Activated naive CD8-positive, alpha-beta T cell treated with anti-CD3 and anti-CD28 coated beads, Interleukin-2, amount 10 ng/mL, durations not matched to agents 7 days and 5 days (primary cell): ENCODE measurements around the gene CHERP. TPM values are rescaled to one million over a fixed set of nuclear protein-coding genes. Genes with fewer than 3 reads are reported as not detected.
"Not testable (repeated sequence)": the region's sequence is repeated elsewhere in the genome, so short reads cannot be mapped to it uniquely, and the experiment has no call there.

Source experiments
- ATAC-seq: fragments of 150-1000 bp; cut with Tn5 transposase; one replicate; pipeline ENCODE4 v1.10.0; 2021; ENCODE audit warnings: low read depth, moderate library complexity
- POLR2A ChIA-PET: fragments of 350-600 bp; sonication (Branson Sonifier 250); formaldehyde crosslinking; loops from one replicate; lab custom pipeline; 2021; ENCODE audit warnings: antibody characterized with exemption; lab: Charles Lee
- DNase-seq: peaks from one replicate; pipeline ENCODE4 v3.0.0; 2021
- H3K27ac Mint-ChIP-seq: one replicate; pipeline ENCODE4 v1.8.0; 2022; ENCODE audit warnings: mild to moderate bottlenecking, mixed read lengths
- H3K27me3 Mint-ChIP-seq: one replicate; pipeline ENCODE4 v1.8.0; 2022; ENCODE audit warnings: mild to moderate bottlenecking, moderate library complexity, mixed read lengths
- H3K36me3 Mint-ChIP-seq: one replicate; pipeline ENCODE4 v1.8.0; 2021; ENCODE audit warnings: mild to moderate bottlenecking, mixed read lengths
- H3K4me1 Mint-ChIP-seq: one replicate; pipeline ENCODE4 v1.8.0; 2021; ENCODE audit warnings: mixed read lengths
- H3K4me3 Mint-ChIP-seq: one replicate; pipeline ENCODE4 v1.8.0; 2022; ENCODE audit warnings: mild to moderate bottlenecking, moderate library complexity, mixed read lengths
- H3K9me3 Mint-ChIP-seq: one replicate; pipeline ENCODE4 v1.8.0; 2021; ENCODE audit warnings: mixed read lengths
- total RNA-seq, 2 experiments: library from RNA; stranded (reverse); gene quantifications; one replicate each; pipeline ENCODE4 v1.2.3, GENCODE V29; 2021

Gene CHERP
- total RNA-seq, 2 experiments from 2014 or later = 65.5 to 67.0 TPM

DNA sequence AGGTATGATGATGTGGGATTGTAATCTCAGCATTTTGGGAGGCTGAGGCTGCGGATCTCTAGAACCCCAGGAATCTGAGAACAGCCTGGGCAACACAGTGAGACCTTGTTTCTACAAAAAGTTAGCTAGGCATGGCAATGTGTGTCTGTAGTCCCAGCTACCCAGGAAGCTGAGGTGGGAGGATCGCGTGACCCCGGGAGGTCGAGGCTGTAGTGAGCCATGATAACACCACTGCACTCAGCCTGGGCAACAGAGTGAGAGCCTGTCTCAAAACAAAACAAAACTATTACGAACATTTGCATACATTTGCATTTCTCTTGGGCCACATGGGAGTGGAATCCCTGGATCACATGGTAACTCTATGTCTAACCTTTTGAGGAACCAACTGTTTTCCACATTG, 44.4 kb downstream of the CHERP start:
- ATAC-seq (no peak), DNase-seq (no peak)
- Mint-ChIP-seq H3K36me3 (peaks cover 5% of the 10 kb centered on the region), H3K9me3 (no peaks in the 10 kb centered on the region), H3K27ac (no peak overlapping the region), H3K4me1 (peaks cover 13% of the 10 kb centered on the region), H3K4me3 (no peak overlapping the region), H3K27me3 (no peaks in the 10 kb centered on the region)
- POLR2A ChIA-PET = interaction anchor here (1.0 kb wide), 1 partner anchor 12 kb away, joined by 4 read pairs; no protein-coding TSS in a partner anchor

DNA sequence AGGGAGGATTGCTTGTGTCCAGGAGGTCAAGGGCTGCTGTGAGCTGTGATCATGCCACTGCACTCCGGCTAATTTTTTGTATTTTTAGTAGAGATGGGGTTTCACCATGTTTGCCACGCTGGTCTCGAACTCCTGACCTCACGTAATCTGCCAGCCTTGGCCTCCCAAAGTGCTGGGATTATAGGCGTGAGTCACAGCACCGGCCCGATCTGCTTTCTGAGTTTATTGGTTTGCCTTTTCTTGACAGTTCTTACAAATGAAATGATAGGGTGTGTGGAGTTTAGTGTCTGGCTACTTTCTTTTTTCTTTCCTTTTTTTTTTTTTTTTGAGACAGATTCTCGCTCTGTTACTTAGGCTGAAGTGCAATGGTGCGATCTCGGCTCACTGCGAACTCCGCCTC, 45.2 kb downstream of the CHERP start:
- POLR2A ChIA-PET = interaction anchor here (0.8 to 2.2 kb wide), 4 partner anchors 45 to 346 kb away, joined by 3 to 13 read pairs (median 5); partner anchors contain the start of genes CHERP and MED26
- peak overlapping the region; percentile 88 for H3K4me3 Mint-ChIP-seq
- DNase-seq = no peak
- H3K27me3 Mint-ChIP-seq = no peaks in the 10 kb centered on the region
- no peak for ATAC-seq
- H3K4me1 Mint-ChIP-seq = peaks cover 13% of the 10 kb centered on the region
- H3K27ac Mint-ChIP-seq = no peak overlapping the region
- peaks cover 5% of the 10 kb centered on the region for H3K36me3 Mint-ChIP-seq
- H3K9me3 Mint-ChIP-seq = no peaks in the 10 kb centered on the region

- Mint-ChIP-seq H3K9me3 (no peaks in the 10 kb centered on the region), H3K27ac (peak overlapping the region; percentile 74), H3K4me3 (peak overlapping the region; percentile 88), H3K27me3 (no peaks in the 10 kb centered on the region), H3K36me3 (peaks cover 5% of the 10 kb centered on the region), H3K4me1 (peaks cover 13% of the 10 kb centered on the region)
- no peak for DNase-seq
- ATAC-seq = no peak
- POLR2A ChIA-PET = interaction anchor here (0.8 to 2.2 kb wide), 6 partner anchors 24 to 346 kb away, joined by 3 to 13 read pairs (median 4); partner anchors contain the start of genes CHERP, MED26, SMIM7 and TMEM38A
These were observed 45.6 kb downstream of the CHERP start for GRCh38 chr19:16496613-16496983.

DNA sequence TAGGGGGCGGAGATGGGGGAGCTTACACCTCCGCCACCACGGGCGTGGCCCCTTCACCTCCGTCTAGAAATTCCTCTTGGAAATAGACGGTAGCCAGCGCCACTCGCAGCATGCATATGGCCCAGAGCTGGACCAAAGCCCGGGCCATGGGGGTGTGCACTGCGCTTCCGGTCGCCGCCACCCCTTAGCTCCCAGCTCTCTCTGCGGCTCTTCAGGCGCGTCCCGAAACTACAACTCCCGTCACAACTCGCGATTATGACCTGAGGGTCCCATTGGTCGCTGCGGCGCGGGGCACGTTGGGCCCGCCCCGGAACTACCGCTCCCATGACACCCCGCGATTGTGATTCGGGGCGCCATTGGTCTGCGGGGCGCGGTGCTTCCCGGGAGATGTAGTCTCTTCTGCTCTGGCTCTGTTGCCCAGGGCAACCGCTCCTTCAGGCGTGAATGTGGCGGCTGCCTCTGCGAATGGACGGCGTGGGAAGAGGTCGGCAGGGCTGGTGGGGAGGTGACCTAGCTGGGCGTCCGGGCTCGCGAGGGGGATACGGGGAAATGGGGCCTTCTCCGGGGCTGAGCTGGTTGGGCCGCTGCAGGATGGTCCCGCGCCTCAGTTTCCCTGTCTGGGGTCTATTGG, 46.1 kb downstream of the CHERP start, which contains the start of the genes C19orf44 and CALR3:
Gene C19orf44 (plus strand): TSS at position 413 of the 631 bp plus-strand sequence. CDS start 4,399 bp downstream, outside the sequence.
Gene CALR3 (minus strand): TSS at position 186 of the 631 bp plus-strand sequence. CDS start 38 bp downstream, at position 148.
- H3K36me3 Mint-ChIP-seq = peaks cover 2% of the 10 kb centered on the region
- H3K27ac Mint-ChIP-seq = peak within 1 kb of the TSS; percentile 74
- POLR2A ChIA-PET = interaction anchor here (0.8 to 2.2 kb wide), 5 partner anchors 24 to 345 kb away, joined by 3 to 13 read pairs (median 5); partner anchors contain the start of genes MED26, SMIM7 and TMEM38A
- H3K4me1 Mint-ChIP-seq = peaks cover 11% of the 10 kb centered on the region
- H3K27me3 Mint-ChIP-seq = no peaks in the 10 kb centered on the region
- peak; percentile 95 for DNase-seq
- no peaks in the 10 kb centered on the region for H3K9me3 Mint-ChIP-seq
- ATAC-seq = peak; percentile 98
- peak within 1 kb of the TSS; percentile 88 for H3K4me3 Mint-ChIP-seq

GRCh38 chr19:16486476-16486875, 55.8 kb downstream of the CHERP start:
- H3K4me3 Mint-ChIP-seq, DNase-seq, H3K4me1 Mint-ChIP-seq, H3K27me3 Mint-ChIP-seq, ATAC-seq, H3K9me3 Mint-ChIP-seq, H3K36me3 Mint-ChIP-seq, H3K27ac Mint-ChIP-seq: not testable (repeated sequence)
- POLR2A ChIA-PET = interaction anchor here (0.6 kb wide), 1 partner anchor 57 kb away, joined by 4 read pairs; no protein-coding TSS in a partner anchor

DNA sequence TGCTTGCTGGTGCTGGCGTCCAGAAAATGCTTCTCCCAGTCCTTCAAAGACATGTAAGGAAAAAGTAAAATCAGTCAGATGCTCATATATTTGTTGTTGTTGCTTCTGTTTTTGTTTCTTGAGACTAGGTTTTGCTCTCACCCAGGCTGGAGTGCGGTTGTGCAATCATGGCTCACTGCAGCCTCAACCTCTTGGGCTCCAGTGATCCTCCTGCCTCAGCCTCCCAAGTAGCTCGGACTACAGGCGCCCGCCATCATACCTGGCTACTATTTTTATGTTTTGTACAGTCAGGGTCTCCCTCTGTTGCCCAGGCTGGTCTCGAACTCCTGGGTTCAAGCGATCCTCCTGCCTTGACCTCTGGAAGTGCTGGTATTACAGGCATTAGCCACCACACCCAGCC, 59.5 kb downstream of the CHERP start:
- ATAC-seq = no peak
- Mint-ChIP-seq H3K4me1 (no peaks in the 10 kb centered on the region), H3K27me3 (no peaks in the 10 kb centered on the region), H3K27ac (no peak overlapping the region), H3K4me3 (no peak overlapping the region), H3K36me3 (no peaks in the 10 kb centered on the region), H3K9me3 (no peaks in the 10 kb centered on the region)
- POLR2A ChIA-PET = no interaction called here
- DNase-seq = no peak

- no peak overlapping the region for H3K4me3 Mint-ChIP-seq
- ATAC-seq (no peak), DNase-seq (no peak)
- H3K27me3 Mint-ChIP-seq = peaks cover 2% of the 10 kb centered on the region
- no peaks in the 10 kb centered on the region for H3K36me3 Mint-ChIP-seq
- no peaks in the 10 kb centered on the region for H3K4me1 Mint-ChIP-seq
- H3K27ac Mint-ChIP-seq = no peak overlapping the region
- peaks cover 1% of the 10 kb centered on the region for H3K9me3 Mint-ChIP-seq
- POLR2A ChIA-PET = no interaction called here
These were observed 64.9 kb downstream of the CHERP start for GRCh38 chr19:16477311-16477710.

GRCh38 chr19:16476401-16476800, 65.8 kb downstream of the CHERP start:
- Mint-ChIP-seq H3K9me3 (peaks cover 1% of the 10 kb centered on the region), H3K27ac (no peak overlapping the region), H3K27me3 (peaks cover 2% of the 10 kb centered on the region), H3K4me1 (no peaks in the 10 kb centered on the region), H3K36me3 (no peaks in the 10 kb centered on the region), H3K4me3 (no peak overlapping the region)
- POLR2A ChIA-PET = no interaction called here
- DNase-seq (no peak), ATAC-seq (no peak)

DNA sequence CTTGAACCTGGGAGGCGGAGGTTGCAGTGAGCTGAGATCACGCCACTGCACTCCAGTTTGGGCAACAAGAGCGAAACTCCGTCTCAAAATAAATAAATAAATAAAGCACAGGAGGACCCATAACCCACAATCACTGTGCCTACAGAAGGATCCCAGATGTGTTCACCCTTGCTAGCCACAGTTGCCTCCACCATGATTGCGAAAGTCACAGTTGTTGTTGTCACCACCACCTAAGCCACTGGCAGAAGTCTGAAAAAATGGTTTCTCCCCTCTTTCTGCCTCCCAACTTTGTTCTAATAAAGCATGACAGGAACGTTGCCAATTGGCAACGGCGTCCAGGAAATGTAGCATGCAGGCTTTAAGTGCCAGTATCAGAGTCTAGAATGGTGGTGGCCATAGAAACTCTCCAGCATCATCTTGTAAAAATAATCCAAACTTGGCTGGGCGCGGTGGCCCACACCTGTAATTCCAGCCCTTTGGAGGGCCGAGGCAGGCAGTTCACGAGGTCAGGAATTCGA, 68.3 kb downstream of the CHERP start:
- no peak overlapping the region for H3K27ac Mint-ChIP-seq
- ATAC-seq = no peak
- peaks cover 1% of the 10 kb centered on the region for H3K9me3 Mint-ChIP-seq
- no peak overlapping the region for H3K4me3 Mint-ChIP-seq
- H3K36me3 Mint-ChIP-seq = no peaks in the 10 kb centered on the region
- peaks cover 12% of the 10 kb centered on the region for H3K4me1 Mint-ChIP-seq
- no peak for DNase-seq
- POLR2A ChIA-PET = no interaction called here
- peaks cover 2% of the 10 kb centered on the region for H3K27me3 Mint-ChIP-seq

- no peak for ATAC-seq
- peaks cover 12% of the 10 kb centered on the region for H3K4me1 Mint-ChIP-seq
- POLR2A ChIA-PET = interaction anchor here (0.6 kb wide), 2 partner anchors 23 to 1345 kb away, joined by 3 to 5 read pairs; partner anchors contain the start of genes C19orf44 and CALR3
- peaks cover 2% of the 10 kb centered on the region for H3K27me3 Mint-ChIP-seq
- no peaks in the 10 kb centered on the region for H3K36me3 Mint-ChIP-seq
- DNase-seq = no peak
- peak overlapping the region; percentile 28 for H3K4me3 Mint-ChIP-seq
- no peak overlapping the region for H3K27ac Mint-ChIP-seq
- H3K9me3 Mint-ChIP-seq = peaks cover 1% of the 10 kb centered on the region
These were observed 69.2 kb downstream of the CHERP start for GRCh38 chr19:16472992-16473391.

DNA sequence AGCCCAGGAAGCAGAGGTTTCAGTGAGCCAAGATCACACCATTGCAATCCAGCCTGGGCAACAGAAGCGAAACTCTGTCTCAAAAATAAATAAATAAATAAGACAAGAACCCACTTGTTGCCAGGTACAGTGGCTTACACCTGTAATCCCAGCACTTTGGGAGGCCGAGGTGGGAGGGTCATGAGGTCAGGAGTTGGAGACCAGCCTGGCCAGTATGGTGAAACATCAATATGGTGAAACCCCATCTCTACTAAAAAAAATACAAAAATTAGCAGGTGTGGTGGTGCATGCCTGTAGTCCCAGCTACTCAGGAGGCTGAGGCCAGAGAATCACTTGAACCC, 69.7 kb downstream of the CHERP start:
- not testable (repeated sequence) for H3K27ac Mint-ChIP-seq, H3K36me3 Mint-ChIP-seq, H3K27me3 Mint-ChIP-seq, H3K9me3 Mint-ChIP-seq, ATAC-seq, DNase-seq
- POLR2A ChIA-PET = interaction anchor here (0.6 kb wide), 2 partner anchors 23 to 1345 kb away, joined by 3 to 5 read pairs; partner anchors contain the start of genes C19orf44 and CALR3
- Mint-ChIP-seq H3K4me1 (peaks cover 13% of the 10 kb centered on the region), H3K4me3 (peak overlapping the region; percentile 76)

GRCh38 chr19:16470911-16471811, 71.1 kb downstream of the CHERP start:
- peaks cover 1% of the 10 kb centered on the region for H3K9me3 Mint-ChIP-seq
- ATAC-seq (peak; percentile 31), DNase-seq (peak; percentile 56)
- peak overlapping the region; percentile 93 for H3K4me3 Mint-ChIP-seq
- POLR2A ChIA-PET = interaction anchor here (0.6 to 1.7 kb wide), 3 partner anchors 8 to 158 kb away, joined by 3 to 5 read pairs (median 3); no protein-coding TSS in a partner anchor
- peaks cover 16% of the 10 kb centered on the region for H3K4me1 Mint-ChIP-seq
- no peaks in the 10 kb centered on the region for H3K36me3 Mint-ChIP-seq
- H3K27me3 Mint-ChIP-seq = peaks cover 2% of the 10 kb centered on the region
- H3K27ac Mint-ChIP-seq = peak overlapping the region; percentile 30

GRCh38 chr19:16470541-16470910, 71.7 kb downstream of the CHERP start:
- no peak overlapping the region for H3K27ac Mint-ChIP-seq
- H3K4me1 Mint-ChIP-seq = peaks cover 16% of the 10 kb centered on the region
- peak overlapping the region; percentile 93 for H3K4me3 Mint-ChIP-seq
- POLR2A ChIA-PET = interaction anchor here (1.3 to 1.7 kb wide), 2 partner anchors 8 to 158 kb away, joined by 3 to 5 read pairs; no protein-coding TSS in a partner anchor
- ATAC-seq (no peak), DNase-seq (no peak)
- H3K36me3 Mint-ChIP-seq = no peaks in the 10 kb centered on the region
- peaks cover 1% of the 10 kb centered on the region for H3K9me3 Mint-ChIP-seq
- H3K27me3 Mint-ChIP-seq = peaks cover 2% of the 10 kb centered on the region
